Suppressor macrophage (primary cell): ENCODE measurements around the gene IFITM1.
"Not testable (repeated sequence)": the region's sequence is repeated elsewhere in the genome, so short reads cannot be mapped to it uniquely, and the experiment has no call there.

Source experiments
- DNase-seq, 4 experiments: peaks; one replicate each; pipeline ENCODE4 v3.0.0-alpha.2; 2020 to 2022

Gene IFITM1

DNA sequence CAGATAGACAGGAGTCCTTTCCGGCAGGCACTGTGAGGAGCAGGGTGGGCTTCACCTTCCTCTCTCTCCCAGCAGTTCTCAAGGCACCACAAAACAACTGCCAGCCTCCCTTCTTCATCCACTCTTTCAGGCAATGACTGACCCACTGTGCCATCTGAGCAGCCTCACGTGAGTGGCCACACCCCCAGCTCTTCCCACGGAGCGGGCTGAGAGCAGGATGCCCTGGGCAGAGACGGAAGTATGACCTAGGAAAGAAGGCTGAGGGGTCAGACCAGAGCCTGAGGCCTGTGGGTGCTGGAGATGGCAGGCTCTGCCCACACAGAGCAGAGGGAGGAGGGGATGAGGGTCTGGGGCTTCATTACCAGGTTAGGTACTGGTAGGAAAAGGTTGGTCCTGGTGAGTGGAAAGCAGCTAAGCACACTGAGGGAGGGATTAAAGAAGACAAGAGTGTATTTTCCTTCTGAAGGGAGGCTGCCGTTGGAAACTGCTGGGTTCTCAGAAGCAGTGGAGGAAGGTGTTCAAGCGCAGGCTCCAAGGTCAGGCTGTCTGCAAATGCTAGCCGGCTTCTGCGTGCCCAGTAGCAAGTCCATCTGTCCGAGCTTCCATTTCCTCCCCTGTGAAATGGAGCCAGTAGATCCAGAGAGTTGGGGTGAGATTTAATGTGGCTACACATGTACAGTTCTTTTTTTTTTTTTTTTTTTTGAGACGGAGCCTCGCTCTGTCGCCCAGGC lies 31.0 kb upstream of the IFITM1 start:
- peak in 3 of 4 experiments; percentile 2 to 38 (median 35) for DNase-seq

DNA sequence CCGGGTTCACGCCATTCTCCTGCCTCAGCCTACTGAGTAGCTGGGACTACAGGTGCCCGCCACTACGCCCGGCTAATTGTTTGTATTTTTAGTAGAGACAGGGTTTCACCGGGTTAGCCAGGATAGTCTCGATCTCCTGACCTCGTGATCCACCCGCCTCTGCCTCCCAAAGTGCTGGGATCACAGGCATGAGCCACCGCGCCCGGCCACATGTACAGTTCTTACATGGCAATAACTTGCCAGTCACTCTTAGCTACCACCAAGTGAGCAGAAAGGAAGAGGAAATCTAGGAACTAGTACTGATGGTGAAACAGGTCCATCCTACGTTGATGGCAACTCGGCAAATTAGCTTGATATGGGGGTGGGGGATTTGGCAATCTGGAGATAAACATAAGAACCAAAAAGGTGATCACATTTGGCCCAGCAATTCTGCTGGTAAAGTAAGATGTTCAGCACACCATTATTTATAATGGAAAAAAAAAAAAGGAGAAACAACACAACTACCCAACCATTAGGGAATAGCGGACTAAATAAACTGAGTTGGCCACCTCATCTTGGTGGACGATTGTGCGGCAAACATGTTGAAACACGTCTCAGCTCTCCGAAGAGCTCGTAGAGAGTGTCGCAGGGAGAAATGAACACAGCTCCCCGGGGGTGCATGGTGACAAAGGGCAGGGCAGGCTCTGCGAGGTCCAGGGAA lies 30.3 kb upstream of the IFITM1 start:
- peak in 1 of 4 experiments; percentile 2 for DNase-seq

DNA sequence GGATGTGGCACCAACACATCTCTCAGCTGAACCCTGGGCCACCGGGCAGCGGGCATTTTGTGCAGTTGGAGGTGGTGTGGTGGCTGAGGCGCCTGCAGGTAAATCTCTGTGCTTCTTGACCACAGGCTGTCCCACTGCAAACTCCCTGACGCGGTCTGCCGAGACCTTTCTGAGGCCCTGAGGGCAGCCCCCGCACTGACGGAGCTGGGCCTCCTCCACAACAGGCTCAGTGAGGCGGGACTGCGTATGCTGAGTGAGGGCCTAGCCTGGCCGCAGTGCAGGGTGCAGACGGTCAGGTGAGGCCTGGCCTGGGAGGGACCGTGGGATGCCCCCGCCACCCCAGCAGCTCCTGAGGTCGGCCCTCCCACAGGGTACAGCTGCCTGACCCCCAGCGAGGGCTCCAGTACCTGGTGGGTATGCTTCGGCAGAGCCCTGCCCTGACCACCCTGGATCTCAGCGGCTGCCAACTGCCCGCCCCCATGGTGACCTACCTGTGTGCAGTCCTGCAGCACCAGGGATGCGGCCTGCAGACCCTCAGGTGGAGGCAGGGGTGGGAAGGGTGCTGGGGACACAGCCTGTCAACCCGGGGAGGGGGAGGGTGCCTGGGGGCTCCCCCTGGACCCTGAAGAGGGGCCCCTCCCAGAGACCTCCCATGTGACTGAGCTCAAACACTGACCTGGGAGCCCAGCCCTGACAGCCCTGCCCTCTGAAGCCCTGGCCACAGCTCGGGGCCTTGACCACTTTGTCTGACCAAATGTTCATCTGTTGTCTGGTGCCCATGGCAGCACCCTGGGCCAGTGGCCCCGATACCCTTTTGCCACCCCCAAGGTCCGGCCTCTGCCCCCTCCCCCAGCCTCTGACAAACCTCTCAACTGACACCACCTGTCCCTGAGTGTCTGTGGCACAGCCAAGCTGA lies 29.5 kb upstream of the IFITM1 start:
- peak in 1 of 4 experiments; percentile 1 for DNase-seq

DNA sequence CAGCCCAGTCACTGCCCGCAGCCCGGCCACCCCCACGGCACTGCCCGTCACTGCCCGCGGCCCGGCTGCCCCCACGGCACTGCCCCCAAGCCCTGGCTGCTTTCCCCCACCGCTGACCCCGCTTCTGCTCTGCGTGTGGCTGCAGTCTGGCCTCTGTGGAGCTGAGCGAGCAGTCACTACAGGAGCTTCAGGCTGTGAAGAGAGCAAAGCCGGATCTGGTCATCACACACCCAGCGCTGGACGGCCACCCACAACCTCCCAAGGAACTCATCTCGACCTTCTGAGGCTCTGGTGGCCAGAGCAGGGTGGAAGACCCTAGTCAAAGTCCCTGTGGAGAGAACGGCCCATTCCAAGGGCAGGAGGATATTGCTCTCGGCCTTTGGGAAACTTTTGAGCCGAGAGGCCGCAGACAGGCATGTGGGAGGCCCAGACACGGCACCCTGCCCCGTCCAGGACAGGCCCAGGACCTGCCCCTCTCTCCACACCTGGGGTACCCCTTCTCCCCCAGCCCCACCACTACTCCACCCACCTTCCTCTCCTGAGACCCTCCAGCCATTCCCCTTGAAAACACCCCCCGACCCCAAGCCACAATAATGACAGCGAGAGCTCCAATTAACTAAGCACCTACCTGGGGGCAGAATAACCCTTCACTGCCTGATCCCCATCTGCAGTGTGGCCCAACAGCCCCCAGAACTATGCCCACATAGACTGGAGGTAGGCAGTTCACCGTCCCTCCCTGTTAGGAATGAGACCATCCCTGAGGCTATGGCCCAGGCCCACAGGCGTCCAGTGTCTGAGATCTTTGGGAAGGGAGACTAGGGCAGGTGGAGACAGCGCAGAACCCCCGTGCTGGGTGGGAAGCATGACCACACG lies 28.6 kb upstream of the IFITM1 start:
- DNase-seq: peak in 1 of 4 experiments; percentile 1

DNA sequence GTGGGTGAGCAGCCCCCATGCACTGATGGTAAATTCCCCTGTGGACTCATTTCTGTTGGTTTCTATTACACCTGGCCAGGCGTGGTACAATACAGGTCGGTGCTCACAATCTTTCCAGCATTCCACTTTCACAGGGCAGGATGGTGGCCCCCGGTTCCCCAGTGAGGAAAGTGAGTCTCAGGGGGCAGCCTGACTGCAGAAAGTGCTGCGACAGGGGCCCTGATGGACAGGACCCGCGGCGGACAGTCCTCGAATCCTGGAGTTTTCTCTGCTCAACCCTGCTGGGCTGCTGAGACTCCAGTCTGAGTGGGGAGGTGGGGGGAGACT lies 28.0 kb upstream of the IFITM1 start:
- peak in 1 of 4 experiments; percentile 1 for DNase-seq

DNA sequence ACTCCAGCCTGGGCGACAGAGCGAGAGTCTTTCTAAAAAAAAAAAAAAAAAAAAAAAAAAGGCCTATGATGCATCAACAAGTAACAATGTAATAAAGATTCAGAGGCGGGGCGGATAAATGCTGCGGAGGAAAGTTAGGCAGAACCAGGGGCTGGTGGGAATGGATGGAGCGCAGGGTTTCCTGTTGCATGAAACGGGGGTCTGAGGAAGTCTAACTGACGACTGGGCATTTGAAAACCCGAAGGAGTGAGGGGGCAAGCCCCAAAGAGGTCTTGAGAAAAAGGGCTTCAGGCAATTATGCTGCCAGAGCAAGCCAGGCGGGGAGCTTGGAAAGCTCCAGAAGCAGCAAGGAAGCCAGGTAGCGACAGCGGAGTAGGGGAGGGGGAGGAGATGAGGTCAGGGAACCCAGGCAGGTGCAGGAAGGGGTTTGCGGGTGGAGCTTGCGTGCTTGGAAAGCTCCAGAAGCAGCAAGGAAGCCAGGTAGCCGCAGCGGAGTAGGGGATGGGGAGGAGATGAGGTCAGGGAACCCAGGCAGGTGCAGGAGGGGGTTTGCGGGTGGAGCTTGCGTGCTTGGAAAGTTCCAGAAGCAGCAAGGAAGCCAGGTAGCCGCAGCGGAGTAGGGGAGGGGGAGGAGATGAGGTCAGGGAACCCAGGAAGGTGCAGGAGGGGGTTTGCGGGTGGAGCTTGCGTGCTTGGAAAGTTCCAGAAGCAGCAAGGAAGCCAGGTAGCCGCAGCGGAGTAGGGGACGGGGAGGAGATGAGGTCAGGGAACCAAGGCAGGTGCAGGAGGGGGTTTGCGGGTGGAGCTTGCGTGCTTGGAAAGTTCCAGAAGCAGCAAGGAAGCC lies 26.6 kb upstream of the IFITM1 start:
- DNase-seq: not testable (repeated sequence)

DNA sequence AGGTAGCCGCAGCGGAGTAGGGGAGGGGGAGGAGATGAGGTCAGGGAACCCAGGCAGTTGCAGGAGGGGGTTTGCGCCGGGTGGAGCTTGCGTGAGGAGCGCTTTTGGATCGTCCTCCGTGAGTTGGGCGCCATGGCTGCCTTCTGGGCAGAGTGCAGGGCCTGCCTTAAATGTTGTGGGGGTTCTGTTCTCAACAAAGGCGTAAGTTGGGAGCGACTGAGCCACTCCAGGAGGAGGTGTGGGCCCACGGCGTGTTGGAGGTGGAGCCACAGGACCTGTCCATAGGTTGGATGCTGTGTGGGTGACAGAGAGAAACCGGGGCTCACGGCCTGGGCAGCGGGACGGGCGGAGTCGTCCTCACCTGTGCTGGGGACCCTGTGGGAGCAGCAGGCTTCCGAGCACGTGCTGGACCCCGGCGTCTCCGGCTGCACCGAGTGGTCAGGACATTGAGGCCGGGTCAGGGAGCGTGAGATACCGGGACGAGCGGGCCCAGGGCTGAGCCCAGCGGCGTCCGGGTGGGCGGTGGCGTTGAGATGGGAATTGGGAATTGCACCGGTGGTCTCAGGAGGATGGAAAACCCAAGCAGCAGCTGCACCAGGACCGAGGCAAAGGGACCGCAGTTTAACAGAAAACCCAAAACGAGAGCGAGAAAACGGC lies 25.9 kb upstream of the IFITM1 start:
- no peak for DNase-seq

DNA sequence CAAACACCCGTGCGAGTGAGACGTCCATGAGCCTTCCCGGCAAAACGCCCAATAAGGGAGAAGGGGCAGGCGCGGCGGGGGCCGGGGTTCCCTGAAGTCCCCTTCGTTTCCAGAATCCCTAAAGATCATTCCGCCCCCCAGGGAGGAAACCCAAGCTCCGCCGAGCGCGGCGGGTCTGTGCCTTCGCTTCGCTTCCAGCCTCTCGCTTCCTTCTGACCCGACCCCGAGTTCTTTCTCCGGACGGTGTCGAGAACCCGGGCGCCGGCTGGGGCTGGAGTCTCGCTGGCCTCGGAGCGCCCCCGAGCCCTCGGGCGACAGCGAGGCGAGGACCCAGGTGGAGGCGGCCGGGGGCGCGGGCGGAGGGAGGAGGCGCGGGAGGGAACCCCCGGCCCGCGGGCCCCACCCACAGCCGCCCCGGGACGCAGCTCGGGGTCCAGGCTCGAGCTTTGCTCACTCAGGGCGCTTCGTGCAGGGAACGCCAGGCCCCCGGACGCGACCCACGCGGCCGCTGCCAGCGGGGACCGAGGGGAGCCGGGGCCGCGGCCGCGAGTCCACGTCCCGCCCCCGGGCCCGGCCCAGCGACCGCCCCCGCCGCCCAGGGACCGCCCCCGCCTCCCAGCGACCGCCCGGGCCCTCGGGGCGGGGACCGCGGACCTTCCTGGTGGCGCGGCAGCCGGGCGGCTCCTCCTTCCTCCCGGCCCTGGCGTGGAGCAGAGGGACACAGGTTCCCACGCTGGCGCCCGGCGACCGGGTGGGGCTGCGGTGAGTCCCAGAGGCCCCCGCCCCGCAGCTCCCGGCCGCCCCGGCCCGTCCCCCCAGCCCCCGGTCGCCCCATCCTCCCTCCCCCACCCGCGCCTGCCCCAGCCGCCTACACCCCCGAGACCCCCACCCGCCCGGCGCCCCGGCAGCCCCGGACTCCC lies 25.1 kb upstream of the IFITM1 start, which contains the start of gene PGGHG:
PGGHG (plus strand) TSS at position 649 of the 920 bp plus-strand sequence. CDS start 691 bp downstream, outside the sequence.
- DNase-seq: peak; percentile 52 to 85 (median 71)

DNA sequence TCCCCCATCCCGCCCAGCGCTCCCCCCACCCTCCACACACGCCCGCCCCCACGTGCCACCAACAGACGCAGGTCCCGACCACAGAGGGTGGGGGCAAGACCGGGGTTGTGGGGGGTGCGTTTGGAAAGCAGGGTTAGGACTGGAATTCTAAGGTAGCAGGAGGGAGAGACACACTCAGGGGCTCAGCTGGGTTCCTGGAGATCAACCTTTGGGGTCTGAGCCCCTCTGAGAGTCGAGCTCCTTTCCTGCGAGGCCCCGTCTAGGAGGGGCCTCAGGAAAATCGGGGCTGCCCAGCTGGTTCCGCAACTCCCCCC lies 24.5 kb upstream of the IFITM1 start:
- no peak for DNase-seq

DNA sequence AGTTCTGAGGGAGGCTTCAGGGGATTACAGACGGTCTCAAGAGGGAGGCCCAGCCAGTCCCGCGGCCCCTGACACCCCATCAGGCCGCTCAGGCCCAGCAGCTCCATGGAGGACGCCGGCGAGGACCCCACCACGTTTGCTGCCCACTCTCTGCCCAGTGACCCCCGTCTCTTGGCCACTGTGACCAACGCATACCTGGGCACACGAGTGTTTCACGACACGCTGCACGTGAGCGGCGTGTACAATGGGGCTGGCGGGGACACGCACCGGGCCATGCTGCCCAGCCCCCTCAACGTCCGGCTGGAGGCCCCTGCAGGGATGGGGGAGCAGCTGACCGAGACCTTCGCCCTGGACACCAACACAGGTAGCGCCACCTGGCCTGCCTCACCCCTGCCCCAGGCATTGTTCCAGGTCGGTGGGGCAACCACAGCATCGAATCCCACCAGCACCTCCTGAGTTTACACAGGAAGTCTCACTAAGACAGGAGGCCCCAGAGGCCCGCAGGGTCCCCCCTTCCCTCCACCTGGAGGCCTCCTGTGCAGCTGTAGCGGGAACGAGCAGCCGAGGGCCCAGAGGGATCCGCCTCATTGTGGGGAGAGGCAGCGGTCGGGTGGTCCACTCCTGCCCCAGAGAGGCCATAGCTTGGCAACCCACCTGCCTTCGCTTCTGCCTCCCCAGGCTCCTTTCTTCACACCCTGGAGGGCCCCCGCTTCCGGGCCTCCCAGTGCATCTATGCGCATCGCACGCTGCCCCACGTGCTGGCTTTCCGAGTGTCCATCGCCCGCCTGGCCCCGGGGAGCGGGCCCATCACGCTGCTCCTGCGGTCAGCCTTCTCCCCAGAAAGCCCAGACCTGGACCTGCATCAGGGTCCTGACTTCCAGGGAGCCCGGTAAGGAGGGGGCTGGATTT lies 23.9 kb upstream of the IFITM1 start:
- no peak for DNase-seq

DNA sequence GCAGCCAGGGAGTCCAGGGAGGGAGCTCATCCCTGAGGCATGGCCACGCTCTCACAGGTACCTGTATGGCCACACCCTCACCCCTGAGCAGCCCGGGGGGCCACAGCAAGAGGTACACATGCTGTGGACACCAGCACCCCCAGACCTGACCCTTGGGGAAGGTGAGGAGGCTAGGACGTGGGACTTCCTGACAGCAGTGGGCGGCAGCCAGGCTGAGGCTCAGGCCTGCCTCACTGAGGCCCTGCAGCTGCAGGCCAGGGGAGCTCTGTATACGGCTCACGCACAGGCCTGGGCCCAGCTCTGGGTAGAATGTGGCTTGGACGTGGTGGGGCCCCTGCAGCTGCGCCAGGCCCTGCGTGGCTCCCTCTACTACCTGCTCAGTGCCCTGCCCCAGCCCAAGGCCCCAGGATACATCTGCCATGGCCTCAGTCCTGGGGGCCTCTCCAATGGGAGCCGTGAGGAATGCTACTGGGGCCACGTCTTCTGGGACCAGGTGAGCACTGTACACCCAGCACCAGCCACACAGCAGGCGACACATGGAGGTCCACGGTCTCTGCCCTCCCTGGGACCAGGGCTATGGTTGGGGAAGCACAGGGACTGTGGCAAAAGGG lies 23.1 kb upstream of the IFITM1 start:
- DNase-seq: no peak

DNA sequence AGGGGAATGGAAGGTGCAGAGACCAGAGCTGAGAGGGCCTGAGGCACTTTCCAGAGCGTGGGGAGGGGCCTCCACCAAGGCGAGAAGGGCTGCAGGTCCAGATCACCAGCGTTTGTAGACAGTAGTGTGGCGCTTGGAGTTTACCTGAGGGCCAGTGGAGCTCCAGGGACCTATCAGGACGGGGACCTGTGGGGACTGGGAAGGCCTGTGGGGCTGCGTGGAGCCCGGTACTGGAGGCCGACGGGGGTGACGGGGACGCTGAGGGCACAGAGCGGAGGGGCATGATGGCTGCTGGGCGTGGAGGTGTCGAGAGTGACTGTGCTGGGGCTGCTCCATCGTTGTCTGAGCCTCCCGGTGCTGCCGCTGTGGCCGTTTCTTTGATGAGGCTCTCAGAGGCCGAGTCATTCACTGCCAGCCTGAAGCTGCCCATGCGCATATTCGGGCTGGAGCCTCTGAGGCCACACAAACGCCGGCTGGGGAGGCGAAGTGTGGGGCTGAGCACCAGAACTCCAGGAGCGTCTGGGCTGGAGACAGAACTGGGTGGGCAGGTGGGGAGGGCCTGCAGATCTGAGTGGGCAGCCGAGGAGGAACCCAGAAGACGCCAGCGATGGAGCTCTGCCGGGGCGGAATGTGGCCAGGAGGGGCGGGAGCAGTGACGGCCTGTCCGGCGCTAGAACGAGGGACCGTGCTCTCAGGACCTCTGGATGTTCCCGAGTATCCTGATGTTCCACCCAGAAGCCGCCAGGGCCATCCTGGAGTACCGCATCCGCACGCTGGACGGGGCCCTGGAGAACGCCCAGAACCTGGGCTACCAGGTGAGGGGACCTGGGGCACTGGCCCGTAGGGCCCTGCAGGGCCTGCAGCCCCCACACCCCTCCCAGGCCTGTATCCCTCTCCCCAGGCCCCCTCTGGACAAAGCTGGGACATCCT lies 22.3 kb upstream of the IFITM1 start:
- no peak for DNase-seq

DNA sequence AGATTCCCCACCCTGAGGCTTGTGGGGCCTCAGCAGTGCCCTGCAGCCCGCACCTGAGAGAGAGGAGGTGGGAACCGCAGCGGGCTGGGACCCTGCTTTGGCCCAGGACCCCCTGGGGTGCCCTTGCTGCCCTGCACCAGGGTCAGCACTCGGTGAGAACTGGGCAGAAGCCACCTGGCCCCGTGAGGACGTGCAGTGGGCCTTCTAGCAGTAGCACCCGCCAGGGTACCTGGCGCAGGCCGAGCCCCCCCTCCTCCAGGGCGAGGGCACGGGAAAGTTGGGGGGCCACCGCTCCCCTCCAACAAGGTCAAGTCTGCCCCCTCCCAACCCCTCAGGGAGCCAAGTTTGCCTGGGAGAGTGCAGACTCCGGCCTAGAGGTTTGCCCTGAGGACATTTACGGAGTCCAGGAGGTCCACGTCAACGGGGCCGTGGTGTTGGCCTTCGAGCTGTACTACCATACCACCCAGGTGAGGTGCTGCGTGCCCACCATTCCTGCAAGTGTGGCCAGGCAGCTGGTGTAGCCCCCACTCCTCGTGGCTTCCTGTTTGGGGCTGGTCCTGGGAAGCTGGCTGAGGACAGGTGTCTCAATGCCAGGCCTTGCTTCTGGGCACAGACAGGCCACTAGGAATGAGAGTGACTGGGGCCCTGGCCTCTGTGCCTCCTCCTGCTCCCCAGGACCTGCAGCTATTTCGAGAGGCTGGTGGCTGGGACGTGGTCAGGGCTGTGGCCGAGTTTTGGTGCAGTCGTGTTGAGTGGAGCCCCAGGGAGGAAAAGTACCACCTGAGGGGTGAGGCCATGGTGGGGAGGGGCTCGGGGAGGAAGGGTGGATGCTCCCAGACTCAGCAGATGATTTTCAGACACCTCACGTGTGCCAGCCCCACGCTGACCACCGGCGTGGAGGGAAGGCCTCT lies 21.4 kb upstream of the IFITM1 start:
- no peak for DNase-seq

DNA sequence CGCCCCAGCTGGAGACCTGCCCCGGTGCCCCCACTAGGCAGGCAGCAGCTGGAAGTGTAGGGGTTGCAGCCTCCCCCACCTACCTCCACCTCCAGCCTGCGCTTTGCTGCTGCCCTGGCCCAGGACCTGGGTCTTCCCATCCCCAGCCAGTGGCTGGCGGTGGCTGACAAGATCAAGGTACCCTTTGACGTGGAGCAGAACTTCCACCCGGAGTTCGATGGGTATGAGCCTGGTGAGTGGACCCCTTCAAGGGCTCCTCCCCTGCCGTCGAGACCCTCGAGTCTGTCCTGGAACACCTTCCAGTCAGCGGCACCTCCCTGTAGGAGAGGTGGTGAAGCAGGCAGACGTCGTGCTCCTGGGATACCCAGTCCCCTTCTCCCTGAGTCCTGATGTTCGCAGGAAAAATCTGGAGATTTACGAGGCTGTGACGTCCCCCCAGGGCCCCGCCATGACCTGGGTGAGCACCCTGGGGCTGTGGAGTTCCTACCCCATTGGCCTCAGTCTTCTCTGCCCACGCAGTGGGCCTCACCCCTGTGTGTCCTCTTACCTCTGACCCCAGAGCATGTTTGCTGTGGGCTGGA lies 20.5 kb upstream of the IFITM1 start:
- no peak for DNase-seq
